Right lobe of liver (tissue), 6 donors: ENCODE measurements around the gene TTC7B. TPM values are rescaled to one million over a fixed set of nuclear protein-coding genes. Genes with fewer than 3 reads are reported as not detected.
A peak's percentile ranks its signal among the peaks of the same experiment; 100 is the strongest.
"Not testable (repeated sequence)": the region's sequence is repeated elsewhere in the genome, so short reads cannot be mapped to it uniquely, and the experiment has no call there.

Experiments used
- ATAC-seq, 4 donors: fragments of 200-7000 bp; cut with Tn5 transposase; one replicate each; pipeline ENCODE4 v1.9.1; 2020; ENCODE audit warnings: mild to moderate bottlenecking in 4 of 4, moderate library complexity in 4 of 4
- DNase-seq, 3 donors: peaks; one replicate each; pipeline ENCODE4 v3.0.0-alpha.2; 2020
- H3K27ac ChIP-seq, 3 donors: fragments of 200-600 bp; one replicate each; pipeline ENCODE4 v1.8.0; 2022
- H3K27me3 ChIP-seq, 2 donors: fragments of 200-600 bp; one replicate each; pipeline ENCODE4 v1.8.0; 2022
- H3K36me3 ChIP-seq, 4 donors: fragments of 200-600 bp; sonication (generic) in 1 of 4; one replicate each; pipeline versions ENCODE4 v1.5.1 to v1.8.0; 2017 to 2022; ENCODE audit warnings: control low read depth in 1 of 4
- H3K4me1 ChIP-seq, 4 donors: fragments of 200-600 bp; sonication (generic) in 1 of 4; one replicate each; pipeline versions ENCODE4 v1.5.1 to v1.8.0; 2017 to 2022; ENCODE audit warnings: control low read depth in 1 of 4
- H3K4me3 ChIP-seq, 3 donors: fragments of 200-600 bp; one replicate each; pipeline ENCODE4 v1.8.0; 2022
- H3K9me3 ChIP-seq, 4 donors: fragments of 200-600 bp; sonication (generic) in 1 of 4; one replicate each; pipeline versions ENCODE4 v1.5.1 to v1.8.0; 2017 to 2022; ENCODE audit warnings: control low read depth in 1 of 4
- POLR2A ChIP-seq: fragments of 450-650 bp; IDR thresholded peaks from one replicate; pipeline ENCODE4 v1.6.1; 2017; ENCODE audit warnings: antibody characterized with exemption, mild to moderate bottlenecking
- WGBS: methylation state at CpG from one replicate; pipeline ENCODE4 v1.1.6; 2018; ENCODE audit warnings: low coverage, low lambda C conversion rate; ENCODE audit not compliant: insufficient coverage; ENCODE audit errors: missing lambda C conversion rate; 5-methylcytosine and 5-hydroxymethylcytosine counted together
- intact Hi-C, 2 donors: fragments of 100-400 bp; cut with DNase I; formaldehyde crosslinking; loops; one replicate each; pipeline versions ENCODE4 v1.11.2 to v1.14.1; 2022
- long read RNA-seq: library from polyadenylated mRNA; unstranded; transcript quantifications from one replicate; pipeline ENCODE4 v2.0.0, GENCODE V29; 2019
- total RNA-seq, 6 experiments: library from RNA; depleted of rRNA in 2 of 6; stranded (reverse); fragments of >200 nt in 2 of 6; fragmentation: NEBNext Ultra II Directional in 3 of 6; extraction: Animal tissue kit (Norgen Biotek cat#: 25700) in 3 of 6; gene quantifications; one replicate each; pipeline versions ENCODE4 v1.1.0 to v1.2.4, GENCODE V29; 2016 to 2023
- TF ChIP-seq, protein P1 (sequence below), 4 donors: fragments of 200-600 bp in 3 of 4; fragments of 450-650 bp in 1 of 4; IDR thresholded peaks; one replicate each; pipeline versions ENCODE4 v1.5.1 to v1.8.0; 2016 to 2022; ENCODE audit warnings: antibody characterized with exemption in 4 of 4, mild to moderate bottlenecking in 2 of 4
- donor health status: DM: no; HTN: yes; CAD: no.
- donor health status: DM: no; HTN: no; CAD: no.
- donor health status: DM: no; HTN: no; CAD: no.
- donor health status: DM: no; HTN: yes; CAD: no.
- donor health status: DM: no; HTN: yes; CAD: no.

Gene TTC7B, protein sequence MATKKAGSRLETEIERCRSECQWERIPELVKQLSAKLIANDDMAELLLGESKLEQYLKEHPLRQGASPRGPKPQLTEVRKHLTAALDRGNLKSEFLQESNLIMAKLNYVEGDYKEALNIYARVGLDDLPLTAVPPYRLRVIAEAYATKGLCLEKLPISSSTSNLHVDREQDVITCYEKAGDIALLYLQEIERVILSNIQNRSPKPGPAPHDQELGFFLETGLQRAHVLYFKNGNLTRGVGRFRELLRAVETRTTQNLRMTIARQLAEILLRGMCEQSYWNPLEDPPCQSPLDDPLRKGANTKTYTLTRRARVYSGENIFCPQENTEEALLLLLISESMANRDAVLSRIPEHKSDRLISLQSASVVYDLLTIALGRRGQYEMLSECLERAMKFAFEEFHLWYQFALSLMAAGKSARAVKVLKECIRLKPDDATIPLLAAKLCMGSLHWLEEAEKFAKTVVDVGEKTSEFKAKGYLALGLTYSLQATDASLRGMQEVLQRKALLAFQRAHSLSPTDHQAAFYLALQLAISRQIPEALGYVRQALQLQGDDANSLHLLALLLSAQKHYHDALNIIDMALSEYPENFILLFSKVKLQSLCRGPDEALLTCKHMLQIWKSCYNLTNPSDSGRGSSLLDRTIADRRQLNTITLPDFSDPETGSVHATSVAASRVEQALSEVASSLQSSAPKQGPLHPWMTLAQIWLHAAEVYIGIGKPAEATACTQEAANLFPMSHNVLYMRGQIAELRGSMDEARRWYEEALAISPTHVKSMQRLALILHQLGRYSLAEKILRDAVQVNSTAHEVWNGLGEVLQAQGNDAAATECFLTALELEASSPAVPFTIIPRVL
- total RNA-seq, result 10 to 100 TPM; 18.4 to 56.1 (median 37.5) TPM
- long read RNA-seq, result 0 reads

DNA sequence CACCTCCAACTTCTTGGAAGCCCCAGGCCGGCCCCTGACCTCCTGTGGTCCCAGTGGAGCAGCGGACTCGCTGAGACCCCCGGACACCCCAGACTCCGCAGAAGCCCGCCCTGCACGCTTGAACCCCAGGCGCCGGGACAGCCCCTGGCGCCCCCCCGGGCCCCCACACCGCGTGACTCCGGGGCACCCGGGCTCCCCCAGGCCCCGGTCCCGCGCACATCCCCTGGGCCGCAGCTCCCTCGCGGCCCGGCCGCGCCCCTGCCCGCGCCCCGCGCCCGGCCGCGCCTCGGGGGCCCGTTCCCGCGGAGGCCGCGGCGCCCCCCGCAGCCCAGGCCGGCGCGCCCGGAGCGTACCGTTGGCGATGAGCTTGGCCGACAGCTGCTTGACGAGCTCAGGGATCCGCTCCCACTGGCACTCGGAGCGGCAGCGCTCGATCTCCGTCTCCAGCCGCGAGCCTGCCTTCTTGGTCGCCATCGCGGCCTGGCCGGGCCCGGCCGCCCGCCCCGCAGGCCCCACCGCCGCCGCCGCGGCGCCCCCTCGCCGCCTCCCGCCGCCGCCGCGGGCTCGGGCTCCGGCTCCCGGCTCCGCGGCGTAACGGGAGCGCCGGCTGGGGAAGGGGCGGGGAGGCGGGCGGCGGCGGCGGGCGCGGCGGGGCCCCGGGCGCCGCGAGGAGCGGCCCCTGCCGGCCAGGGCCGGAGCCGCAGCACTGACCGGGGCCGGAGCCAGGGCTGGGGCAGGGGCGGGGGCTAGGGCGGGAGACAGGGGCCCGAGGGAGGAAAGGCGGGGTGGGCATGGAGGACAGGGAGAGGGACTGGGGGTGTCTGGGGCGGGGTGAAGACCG, at the start of gene TTC7B:
Gene TTC7B (minus strand): TSS at position 609 of the 841 bp plus-strand sequence. CDS start 135 bp downstream, at position 474.
- H3K27me3 ChIP-seq, result no peaks in the 10 kb centered on the region
- H3K4me3 ChIP-seq, result peak within 1 kb of the TSS; percentile 58 to 72 (median 66)
- no peaks in the 10 kb centered on the region for H3K36me3 ChIP-seq
- H3K4me1 ChIP-seq, result peaks cover 0 to 77% (median 38%) of the 10 kb centered on the region in 4 donors
- WGBS, result 4% methylated on average over 12 of the region's 111 CpGs
- ATAC-seq (peak; percentile 38 to 55 (median 46)), DNase-seq (peak in 2 of 3 donors; percentile 52 to 58)
- TF ChIP-seq, protein P1, sequence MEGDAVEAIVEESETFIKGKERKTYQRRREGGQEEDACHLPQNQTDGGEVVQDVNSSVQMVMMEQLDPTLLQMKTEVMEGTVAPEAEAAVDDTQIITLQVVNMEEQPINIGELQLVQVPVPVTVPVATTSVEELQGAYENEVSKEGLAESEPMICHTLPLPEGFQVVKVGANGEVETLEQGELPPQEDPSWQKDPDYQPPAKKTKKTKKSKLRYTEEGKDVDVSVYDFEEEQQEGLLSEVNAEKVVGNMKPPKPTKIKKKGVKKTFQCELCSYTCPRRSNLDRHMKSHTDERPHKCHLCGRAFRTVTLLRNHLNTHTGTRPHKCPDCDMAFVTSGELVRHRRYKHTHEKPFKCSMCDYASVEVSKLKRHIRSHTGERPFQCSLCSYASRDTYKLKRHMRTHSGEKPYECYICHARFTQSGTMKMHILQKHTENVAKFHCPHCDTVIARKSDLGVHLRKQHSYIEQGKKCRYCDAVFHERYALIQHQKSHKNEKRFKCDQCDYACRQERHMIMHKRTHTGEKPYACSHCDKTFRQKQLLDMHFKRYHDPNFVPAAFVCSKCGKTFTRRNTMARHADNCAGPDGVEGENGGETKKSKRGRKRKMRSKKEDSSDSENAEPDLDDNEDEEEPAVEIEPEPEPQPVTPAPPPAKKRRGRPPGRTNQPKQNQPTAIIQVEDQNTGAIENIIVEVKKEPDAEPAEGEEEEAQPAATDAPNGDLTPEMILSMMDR (IDR thresholded peaks at IDR 0.05), result peak in 2 of 4 donors; percentile 9 to 46
- TF ChIP-seq POLR2A, result no peak
- H3K27ac ChIP-seq, result peak within 1 kb of the TSS in 2 of 3 donors; percentile 64 to 76
- intact Hi-C loops, result loop anchor here in 1 of 2 donors (5.0 kb wide), 1 partner anchor 34 kb away; no protein-coding TSS in a partner anchor
- H3K9me3 ChIP-seq, result no peaks in the 10 kb centered on the region

DNA sequence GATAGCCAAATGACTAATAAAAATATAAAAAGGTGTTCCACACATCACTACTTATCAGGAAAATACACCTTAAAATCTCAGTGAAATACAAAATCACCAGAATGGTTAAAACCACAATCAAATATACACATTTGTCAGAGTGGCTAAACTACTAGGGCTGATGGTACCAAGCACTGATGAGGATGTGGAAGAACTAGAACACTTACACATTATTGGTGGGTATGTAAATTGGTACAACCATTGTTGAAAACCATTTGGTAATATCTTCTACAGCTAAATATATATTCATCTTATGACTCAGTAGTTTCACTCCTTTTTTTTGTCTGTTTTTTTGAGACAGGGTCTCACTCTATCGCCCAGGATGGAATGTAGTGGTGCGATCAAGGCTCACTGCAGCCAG, 48.5 kb upstream of the TTC7B start:
- intact Hi-C loops, result no loop called here
- no peaks in the 10 kb centered on the region for H3K4me1 ChIP-seq
- H3K27me3 ChIP-seq, result no peaks in the 10 kb centered on the region

DNA sequence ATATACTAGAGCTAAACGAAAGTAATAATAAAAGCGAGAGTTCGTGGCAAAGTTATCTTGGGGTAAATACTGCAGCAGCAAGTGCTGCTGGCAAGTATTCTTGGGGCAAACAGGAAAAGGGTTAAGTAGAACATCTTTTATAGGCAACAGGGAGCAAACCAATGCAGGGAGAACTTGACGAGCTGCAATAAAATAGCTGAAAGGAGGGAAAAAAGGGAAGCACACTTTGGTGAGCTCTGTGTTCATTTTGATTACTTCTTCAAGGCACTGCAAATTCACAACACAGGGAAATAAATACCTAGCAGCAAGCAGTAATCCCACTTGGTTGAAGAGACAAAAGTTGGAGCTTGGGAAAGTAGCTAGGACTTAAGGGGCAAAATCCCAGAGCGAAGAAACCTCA, 42.3 kb upstream of the TTC7B start:
- ATAC-seq (no peak), DNase-seq (no peak)
- 53% methylated on average over 4 of the region's 5 CpGs for WGBS
- H3K36me3 ChIP-seq, result no peaks in the 10 kb centered on the region
- no peaks in the 10 kb centered on the region for H3K27me3 ChIP-seq
- no peak overlapping the region for H3K27ac ChIP-seq
- H3K4me1 ChIP-seq, result no peaks in the 10 kb centered on the region
- intact Hi-C loops, result no loop called here
- TF ChIP-seq, protein P1 (IDR thresholded peaks at IDR 0.05), result no peak
- TF ChIP-seq POLR2A, result no peak
- H3K4me3 ChIP-seq, result no peak overlapping the region
- no peaks in the 10 kb centered on the region for H3K9me3 ChIP-seq

More for the DNA sequence above, 48.5 kb upstream of the TTC7B start:
- Histone ChIP-seq H3K4me3 (no peak overlapping the region), H3K27ac (no peak overlapping the region), H3K9me3 (no peaks in the 10 kb centered on the region), H3K36me3 (no peaks in the 10 kb centered on the region)
- TF ChIP-seq, protein P1 (IDR thresholded peaks at IDR 0.05), result no peak
- WGBS, result 87% methylated on average over 2 of the region's 2 CpGs
- ATAC-seq (no peak), DNase-seq (no peak)

DNA sequence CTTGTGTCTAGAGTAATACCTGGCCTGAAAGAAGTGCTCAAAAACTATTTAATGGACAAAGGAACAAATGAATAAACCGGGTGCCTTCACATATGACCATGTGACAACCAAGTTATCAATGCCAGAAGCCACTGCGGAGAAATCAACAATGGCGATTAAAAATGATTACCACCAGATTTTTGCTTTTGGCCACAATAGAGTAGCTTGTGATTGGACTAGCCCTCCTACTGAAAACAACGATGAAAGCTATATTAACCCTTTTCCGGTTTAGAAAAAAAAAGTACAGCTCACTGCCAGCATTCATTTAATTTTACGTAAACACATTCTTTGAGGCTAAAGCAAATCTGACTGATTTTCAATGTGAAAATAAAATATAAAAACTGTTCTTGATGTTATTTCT, 41.6 kb upstream of the TTC7B start:
- DNase-seq (no peak), ATAC-seq (no peak)
- 64% methylated on average over 6 of the region's 6 CpGs for WGBS
- Histone ChIP-seq H3K36me3 (no peaks in the 10 kb centered on the region), H3K27ac (no peak overlapping the region), H3K4me3 (no peak overlapping the region), H3K27me3 (no peaks in the 10 kb centered on the region), H3K4me1 (no peaks in the 10 kb centered on the region), H3K9me3 (no peaks in the 10 kb centered on the region)
- intact Hi-C loops, result no loop called here
- TF ChIP-seq, protein P1 (IDR thresholded peaks at IDR 0.05), result no peak
- TF ChIP-seq POLR2A, result no peak

DNA sequence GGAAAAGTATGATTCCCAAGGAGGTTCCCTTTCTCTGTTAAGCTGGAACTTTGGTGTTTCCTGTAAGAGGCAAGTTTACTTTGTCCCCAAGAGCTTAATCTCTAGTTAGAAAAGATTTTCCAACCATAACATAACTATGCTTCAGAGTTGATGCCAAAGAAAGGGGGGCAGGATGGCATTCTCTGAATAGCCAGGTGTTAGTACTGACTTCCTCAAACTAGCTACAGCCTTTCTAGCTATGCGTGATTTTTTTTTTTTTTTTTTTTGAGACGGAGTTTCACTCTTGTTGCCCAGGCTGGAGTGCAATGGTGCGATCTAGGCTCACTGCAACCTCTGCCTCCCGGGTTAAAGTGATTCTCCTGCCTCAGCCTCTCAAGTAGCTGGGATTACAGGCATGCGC, 39.9 kb upstream of the TTC7B start:
- H3K27ac ChIP-seq, H3K36me3 ChIP-seq, H3K4me3 ChIP-seq, intact Hi-C loops, H3K4me1 ChIP-seq, DNase-seq, H3K27me3 ChIP-seq, H3K9me3 ChIP-seq, ATAC-seq: not testable (repeated sequence)
- 82% methylated on average over 4 of the region's 5 CpGs for WGBS
